IPS DF 6.9 (cell line): ENCODE data around the gene POSTN.
"Not testable (repeated sequence)": the region's sequence is repeated elsewhere in the genome, so short reads cannot be mapped to it uniquely, and the experiment has no call there.

Source experiments
- DNase-seq: peaks from one replicate; pipeline ENCODE4 v3.0.0-alpha.2; 2013; ENCODE audit warnings: low read depth, low spot score
- H3K27ac ChIP-seq: one replicate; pipeline ENCODE4 v1.5.1; 2013; ENCODE audit warnings: low read length, control low read depth
- H3K27me3 ChIP-seq: 2 replicates; pipeline ENCODE4 v1.6.1; 2013; ENCODE audit warnings: mild to moderate bottlenecking, low read length; ENCODE audit not compliant: control insufficient read depth, insufficient read depth
- H3K36me3 ChIP-seq: 2 replicates; pipeline ENCODE4 v1.6.1; 2013; ENCODE audit warnings: low read length; ENCODE audit not compliant: control insufficient read depth, insufficient read depth
- H3K4me1 ChIP-seq: 2 replicates; pipeline ENCODE4 v1.6.1; 2013; ENCODE audit warnings: low read length; ENCODE audit not compliant: control insufficient read depth, insufficient read depth
- H3K4me3 ChIP-seq: 2 replicates; pipeline ENCODE4 v1.5.1; 2013; ENCODE audit warnings: mild to moderate bottlenecking, low read length
- H3K9me3 ChIP-seq: 2 replicates; pipeline ENCODE4 v1.6.1; 2013; ENCODE audit warnings: low read length, inconsistent platforms; ENCODE audit not compliant: control insufficient read depth, insufficient read depth
- WGBS: extraction: QIAGEN DNeasy Blood & Tissue Kit; methylation state at CpG from one replicate; pipeline ENCODE4 v1.1.7; 2013; ENCODE audit warnings: mixed read lengths, missing lambda C conversion rate; ENCODE audit not compliant: insufficient read length, insufficient coverage; 5-methylcytosine and 5-hydroxymethylcytosine counted together

The POSTN gene

DNA sequence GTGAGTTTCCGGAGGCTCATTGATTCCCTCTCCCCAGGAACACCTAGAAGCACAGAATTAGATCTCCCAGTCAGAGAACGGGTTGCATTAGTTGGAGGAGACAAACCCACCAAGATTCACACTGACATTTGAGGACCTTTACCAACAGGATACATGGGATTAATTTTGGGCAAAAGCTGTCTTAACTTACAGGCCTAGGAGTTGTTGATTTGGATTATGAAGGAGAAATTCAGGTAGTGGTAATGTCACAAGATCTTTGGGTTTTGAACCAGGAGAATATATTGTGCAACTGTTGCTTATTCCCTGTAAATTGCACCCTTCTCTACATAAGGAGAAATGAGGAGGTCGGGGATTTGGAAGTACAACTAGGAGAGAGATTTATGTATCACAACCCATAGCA is 38.0 kb downstream of the POSTN start:
- H3K4me3 ChIP-seq: no peak overlapping the region
- H3K36me3 ChIP-seq: no peaks in the 10 kb centered on the region
- no peak for DNase-seq
- no CpG with 5 or more reads among the region's 3 CpGs for WGBS
- no peaks in the 10 kb centered on the region for H3K27me3 ChIP-seq
- no peak overlapping the region for H3K27ac ChIP-seq
- no peaks in the 10 kb centered on the region for H3K9me3 ChIP-seq
- no peaks in the 10 kb centered on the region for H3K4me1 ChIP-seq

- WGBS: no CpG with 5 or more reads among the region's 5 CpGs
- H3K9me3 ChIP-seq, H3K27me3 ChIP-seq, H3K4me1 ChIP-seq, H3K27ac ChIP-seq, H3K4me3 ChIP-seq, H3K36me3 ChIP-seq, DNase-seq: not testable (repeated sequence)
Observed at GRCh38 chr13:37558766-37559165, 39.8 kb downstream of the POSTN start.

DNA sequence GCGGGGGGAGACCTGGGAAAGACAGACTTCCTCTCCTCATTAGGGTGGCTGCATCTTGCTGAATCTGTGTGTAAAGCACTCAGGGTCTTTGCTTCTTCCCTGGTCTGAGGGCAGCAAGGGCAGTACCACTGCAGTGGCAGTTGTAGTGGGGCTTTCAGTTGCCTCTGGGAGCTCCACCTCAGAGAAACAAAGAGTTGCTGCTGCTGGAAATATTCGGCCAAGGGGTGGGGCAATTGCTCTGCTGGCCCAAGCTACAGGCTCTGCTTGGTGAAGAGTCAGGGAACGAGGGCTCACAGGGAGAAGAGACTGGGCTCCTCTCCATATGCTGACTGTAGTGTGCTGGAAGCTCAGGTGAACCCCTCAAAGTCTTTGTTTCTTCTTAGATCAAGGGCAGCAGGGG is 52.5 kb downstream of the POSTN start:
- Histone ChIP-seq H3K36me3 (no peaks in the 10 kb centered on the region), H3K27ac (no peak overlapping the region), H3K4me1 (no peaks in the 10 kb centered on the region), H3K27me3 (no peaks in the 10 kb centered on the region; the same call in 1 of the 2 replicates), H3K4me3 (no peak overlapping the region), H3K9me3 (no peaks in the 10 kb centered on the region; the same call in 1 of the 2 replicates)
- WGBS: no CpG with 5 or more reads among the region's 3 CpGs
- DNase-seq: no peak

DNA sequence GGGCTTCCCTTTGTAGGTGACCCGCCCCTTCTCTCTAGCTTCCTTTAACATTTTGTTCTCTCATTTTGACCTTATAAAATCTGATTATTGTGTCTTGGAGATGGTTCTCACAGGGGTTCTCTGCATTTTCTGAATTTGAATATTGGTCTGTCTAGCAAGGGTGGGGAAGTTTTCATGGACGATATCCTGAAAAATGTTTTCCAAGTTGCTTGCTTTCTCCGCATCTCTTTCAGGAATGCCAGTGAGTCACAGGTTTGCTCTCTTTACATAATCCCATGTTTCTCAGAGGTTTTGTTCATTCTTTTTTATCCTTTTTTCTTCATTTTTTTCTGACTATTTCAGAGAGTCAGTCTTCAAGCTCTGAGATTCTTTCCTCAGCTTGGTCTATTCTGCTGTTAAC is 53.6 kb downstream of the POSTN start:
- no CpG with 5 or more reads among the region's 3 CpGs for WGBS
- H3K36me3 ChIP-seq: no peaks in the 10 kb centered on the region

GRCh38 chr13:37539976-37540605 is 58.5 kb downstream of the POSTN start:
- WGBS: no CpG with 5 or more reads among the region's 3 CpGs

More for the DNA sequence above, 53.6 kb downstream of the POSTN start:
- no peaks in the 10 kb centered on the region for H3K4me1 ChIP-seq
- H3K9me3 ChIP-seq: no peaks in the 10 kb centered on the region; the same call in 1 of the 2 replicates
- DNase-seq: no peak
- H3K27me3 ChIP-seq: no peaks in the 10 kb centered on the region; the same call in 1 of the 2 replicates
- H3K4me3 ChIP-seq: no peak overlapping the region
- no peak overlapping the region for H3K27ac ChIP-seq

GRCh38 chr13:37539170-37539569 is 59.4 kb downstream of the POSTN start:
- no peak for DNase-seq
- H3K27ac ChIP-seq: no peak overlapping the region
- H3K36me3 ChIP-seq: no peaks in the 10 kb centered on the region
- H3K27me3 ChIP-seq: no peaks in the 10 kb centered on the region
- no peaks in the 10 kb centered on the region for H3K9me3 ChIP-seq
- H3K4me3 ChIP-seq: no peak overlapping the region
- WGBS: no CpG with 5 or more reads among the region's 2 CpGs
- H3K4me1 ChIP-seq: no peaks in the 10 kb centered on the region

More at GRCh38 chr13:37539976-37540605, 58.5 kb downstream of the POSTN start:
- DNase-seq: no peak
- H3K4me1 ChIP-seq: no peaks in the 10 kb centered on the region
- H3K27ac ChIP-seq: no peak overlapping the region
- H3K9me3 ChIP-seq: no peaks in the 10 kb centered on the region
- H3K36me3 ChIP-seq: no peaks in the 10 kb centered on the region
- H3K27me3 ChIP-seq: no peaks in the 10 kb centered on the region
- no peak overlapping the region for H3K4me3 ChIP-seq

- Histone ChIP-seq H3K27me3 (no peaks in the 10 kb centered on the region), H3K4me3 (no peak overlapping the region), H3K4me1 (no peaks in the 10 kb centered on the region), H3K9me3 (no peaks in the 10 kb centered on the region), H3K27ac (no peak overlapping the region), H3K36me3 (no peaks in the 10 kb centered on the region)
- no CpG with 5 or more reads among the region's 2 CpGs for WGBS
- DNase-seq: no peak
Observed at GRCh38 chr13:37535501-37535900, 63.1 kb downstream of the POSTN start.

DNA sequence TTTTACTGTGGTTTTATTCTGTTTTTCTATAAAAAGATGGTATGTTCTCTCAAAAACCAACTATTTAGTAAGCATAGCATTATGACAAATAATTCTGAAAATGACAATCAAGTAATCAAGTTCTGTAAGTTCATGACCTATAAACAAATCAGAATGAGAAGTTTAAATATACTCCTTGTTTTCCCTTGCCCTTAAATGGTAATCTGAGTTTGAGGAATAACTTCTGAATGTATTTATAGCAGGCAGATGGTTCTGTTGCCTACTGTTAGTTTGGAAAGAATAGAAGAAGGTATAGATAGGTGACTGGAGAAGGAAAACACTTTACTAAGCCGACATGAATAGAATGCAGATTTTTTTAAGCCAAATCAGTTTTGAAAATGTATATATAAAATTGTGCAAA is 63.9 kb downstream of the POSTN start:
- Histone ChIP-seq H3K9me3 (no peaks in the 10 kb centered on the region), H3K27ac (no peak overlapping the region), H3K4me3 (no peak overlapping the region), H3K4me1 (no peaks in the 10 kb centered on the region), H3K36me3 (no peaks in the 10 kb centered on the region), H3K27me3 (no peaks in the 10 kb centered on the region)
- WGBS: no CpG with 5 or more reads among the region's 1 CpG
- no peak for DNase-seq

DNA sequence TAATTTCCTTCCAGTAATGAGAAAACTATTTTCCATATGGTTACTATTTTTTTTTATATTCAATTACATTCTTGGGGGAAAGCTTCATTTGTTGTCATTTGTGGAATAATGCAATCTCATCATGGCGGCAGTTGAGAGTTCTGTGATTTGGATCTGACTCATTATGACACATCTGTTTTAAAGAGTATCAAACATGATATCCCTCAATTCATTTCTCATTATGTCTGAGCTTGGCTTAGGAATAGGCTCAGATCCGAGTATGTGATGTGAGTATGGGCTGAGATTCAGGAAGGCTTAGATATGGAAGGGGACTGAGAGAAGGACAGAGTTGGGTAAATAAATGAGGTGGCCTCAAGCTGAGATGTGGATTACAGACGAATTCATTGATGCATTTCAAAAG is 64.4 kb downstream of the POSTN start:
- no peaks in the 10 kb centered on the region for H3K9me3 ChIP-seq
- H3K27me3 ChIP-seq: no peaks in the 10 kb centered on the region
- no CpG with 5 or more reads among the region's 3 CpGs for WGBS
- H3K4me1 ChIP-seq: no peaks in the 10 kb centered on the region
- H3K36me3 ChIP-seq: no peaks in the 10 kb centered on the region
- DNase-seq: no peak
- H3K27ac ChIP-seq: no peak overlapping the region
- H3K4me3 ChIP-seq: no peak overlapping the region

DNA sequence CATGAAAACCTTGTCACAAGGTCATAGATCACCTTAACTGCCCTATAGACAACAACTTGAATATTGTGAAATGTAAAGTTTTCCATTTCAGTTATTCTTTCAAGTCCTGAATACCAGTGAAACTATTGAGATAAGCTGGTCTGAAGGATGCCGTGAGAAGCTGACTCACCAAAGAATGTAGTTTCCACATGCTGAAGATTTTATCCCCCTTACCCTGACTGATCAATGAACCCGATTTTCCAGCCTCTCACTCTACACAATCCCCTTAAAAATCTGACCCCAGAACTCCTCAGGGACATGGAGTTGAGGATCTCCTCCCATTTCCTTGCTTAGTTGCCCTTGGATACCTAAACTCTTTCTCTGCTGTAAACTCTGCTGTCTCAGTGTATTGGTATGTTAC is 67.5 kb downstream of the POSTN start:
- Histone ChIP-seq H3K27me3 (no peaks in the 10 kb centered on the region), H3K27ac (no peak overlapping the region), H3K4me3 (no peak overlapping the region), H3K36me3 (no peaks in the 10 kb centered on the region), H3K4me1 (no peaks in the 10 kb centered on the region), H3K9me3 (no peaks in the 10 kb centered on the region)
- DNase-seq: no peak
- WGBS: no CpG with 5 or more reads among the region's 2 CpGs

DNA sequence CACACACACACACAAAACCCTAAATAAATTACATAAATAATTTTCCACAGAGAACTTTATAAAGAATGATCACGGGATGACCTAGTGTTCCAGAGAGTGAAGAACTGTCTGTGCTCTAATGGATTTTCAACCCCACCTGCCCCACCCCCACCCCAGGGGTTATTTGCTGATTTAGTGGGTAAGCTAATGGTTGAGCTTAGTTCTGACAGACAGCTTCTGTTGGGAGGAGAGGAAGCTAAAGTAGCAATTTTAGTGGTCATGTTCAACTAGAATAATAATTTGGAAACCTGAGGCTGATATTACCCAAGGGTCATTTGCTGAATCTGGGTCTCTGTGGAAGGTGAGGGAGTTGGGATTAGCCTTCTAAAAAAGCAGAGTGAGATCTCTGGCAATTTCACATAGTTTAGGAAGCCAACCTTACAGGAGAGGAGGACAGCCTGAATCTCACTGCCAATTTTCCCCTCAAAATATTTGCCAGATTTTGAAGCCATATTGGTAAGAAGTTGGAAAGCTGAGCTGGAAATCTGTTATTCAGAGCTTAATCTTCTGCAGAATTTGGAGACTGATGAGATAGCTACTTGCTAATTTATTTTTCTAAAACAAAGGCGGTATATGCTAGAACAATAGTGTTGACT is 68.7 kb downstream of the POSTN start:
- H3K27me3 ChIP-seq: no peaks in the 10 kb centered on the region
- no CpG with 5 or more reads among the region's 2 CpGs for WGBS
- no peaks in the 10 kb centered on the region for H3K4me1 ChIP-seq

More for the DNA sequence above, 68.7 kb downstream of the POSTN start:
- no peak for DNase-seq
- H3K9me3 ChIP-seq: no peaks in the 10 kb centered on the region
- no peaks in the 10 kb centered on the region for H3K36me3 ChIP-seq
- no peak overlapping the region for H3K27ac ChIP-seq
- no peak overlapping the region for H3K4me3 ChIP-seq
